Astrocyte of the cerebellum (primary cell): ENCODE measurements around the gene ACSM6.

ENCODE experiments used
- DNase-seq: peaks from one replicate; pipeline ENCODE4 v3.0.0-alpha.2; 2011; ENCODE audit warnings: low read depth
- H3K4me3 ChIP-seq: 2 replicates; pipeline ENCODE4 v1.5.1; 2011; ENCODE audit warnings: mild to moderate bottlenecking, low read depth, low read length, moderate library complexity
- CTCF ChIP-seq: IDR thresholded peaks from 2 replicates; pipeline ENCODE4 v1.5.1; 2012; ENCODE audit warnings: low read length, low read depth, moderate library complexity, mild to moderate bottlenecking; ENCODE audit errors: missing control alignments
- in situ Hi-C: cut with HindIII; loops from 2 replicates; pipeline ENCODE4 v1.10.0; 2017; ENCODE audit warnings: low sequenced_read_pairs

Gene ACSM6

GRCh38 chr10:95245425-95246055 is 51.5 kb downstream of the ACSM6 start:
- in situ Hi-C loops: no loop called here
- H3K4me3 ChIP-seq: no peak overlapping the region
- no peak for TF ChIP-seq CTCF
- no peak for DNase-seq

- in situ Hi-C loops: no loop called here
These were observed 52.6 kb downstream of the ACSM6 start for GRCh38 chr10:95246582-95247051.

GRCh38 chr10:95247200-95247880 is 53.3 kb downstream of the ACSM6 start:
- H3K4me3 ChIP-seq: no peak overlapping the region
- DNase-seq: no peak
- in situ Hi-C loops: no loop called here
- TF ChIP-seq CTCF: no peak

More at GRCh38 chr10:95246582-95247051, 52.6 kb downstream of the ACSM6 start:
- no peak overlapping the region for H3K4me3 ChIP-seq
- DNase-seq: peak; percentile 68
- TF ChIP-seq CTCF: peak; percentile 78

GRCh38 chr10:95247881-95248583 is 54.0 kb downstream of the ACSM6 start:
- no peak for DNase-seq
- in situ Hi-C loops: no loop called here
- TF ChIP-seq CTCF: no peak
- H3K4me3 ChIP-seq: no peak overlapping the region

- in situ Hi-C loops: no loop called here
- no peak overlapping the region for H3K4me3 ChIP-seq
- no peak for TF ChIP-seq CTCF
- DNase-seq: no peak
These were observed 55.0 kb downstream of the ACSM6 start for GRCh38 chr10:95248989-95249388.

- TF ChIP-seq CTCF: no peak
- no peak overlapping the region for H3K4me3 ChIP-seq
- in situ Hi-C loops: no loop called here
- DNase-seq: no peak
These were observed 55.4 kb downstream of the ACSM6 start for GRCh38 chr10:95249467-95249866.
